SK-N-SH (cell line): ENCODE data around the gene KIF9.

Source experiments
- CHD2 ChIP-seq: fragments of 150-350 bp; IDR thresholded peaks from 2 replicates; pipeline ENCODE4 v1.6.1; 2018; ENCODE audit warnings: low read length; ENCODE audit not compliant: partially characterized antibody
- EZH2phosphoT487 ChIP-seq: fragments of 200-600 bp; sonication (generic); IDR thresholded peaks from 2 replicates; pipeline ENCODE4 v1.6.1; 2017; ENCODE audit warnings: low read depth, mixed run types, mild to moderate bottlenecking, antibody characterized with exemption, moderate library complexity, borderline replicate concordance
- TEAD4 ChIP-seq: IDR thresholded peaks from 2 replicates; pipeline ENCODE4 v1.4.0; 2012; ENCODE audit warnings: mild to moderate bottlenecking, borderline replicate concordance; ENCODE audit not compliant: insufficient read depth
- TF ChIP-seq, protein P1 (sequence below): IDR thresholded peaks from 2 replicates; pipeline ENCODE4 v1.4.0; 2012; ENCODE audit warnings: low read depth, borderline replicate concordance
- TF ChIP-seq, protein P2 (sequence below): IDR thresholded peaks from 2 replicates; pipeline ENCODE4 v1.4.0; 2012; ENCODE audit warnings: low read depth, borderline replicate concordance
- TF ChIP-seq, protein P3 (sequence below): fragments of 200-600 bp; sonication (generic); IDR thresholded peaks from 2 replicates; pipeline ENCODE4 v1.6.1; 2017; ENCODE audit warnings: antibody characterized with exemption, mild to moderate bottlenecking, moderate library complexity
- TF ChIP-seq, protein P4 (sequence below): IDR thresholded peaks from 2 replicates; pipeline ENCODE4 v1.6.1; 2012; ENCODE audit warnings: mild to moderate bottlenecking, low read depth, low read length, moderate library complexity

DNA sequence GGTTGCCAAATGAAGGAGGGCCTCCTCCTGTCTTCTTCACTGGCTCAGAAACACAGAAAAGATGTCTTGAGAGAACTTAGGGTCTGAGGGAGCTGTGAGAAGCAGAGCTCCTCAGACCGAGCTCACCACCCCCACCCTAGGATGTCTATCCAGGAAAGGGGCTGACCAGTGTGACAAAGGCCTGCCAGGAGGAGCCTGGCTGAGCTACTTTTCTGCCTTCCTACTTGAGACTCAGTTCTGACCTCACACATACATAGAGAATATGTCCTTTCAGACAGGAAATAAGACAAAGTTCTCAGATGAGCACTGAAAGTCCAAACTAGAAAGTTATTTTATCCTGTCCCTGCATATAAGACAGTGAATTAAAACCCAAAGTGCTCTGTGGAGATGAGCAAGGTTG is 54.5 kb downstream of the KIF9 start:
- TF ChIP-seq, protein P1, sequence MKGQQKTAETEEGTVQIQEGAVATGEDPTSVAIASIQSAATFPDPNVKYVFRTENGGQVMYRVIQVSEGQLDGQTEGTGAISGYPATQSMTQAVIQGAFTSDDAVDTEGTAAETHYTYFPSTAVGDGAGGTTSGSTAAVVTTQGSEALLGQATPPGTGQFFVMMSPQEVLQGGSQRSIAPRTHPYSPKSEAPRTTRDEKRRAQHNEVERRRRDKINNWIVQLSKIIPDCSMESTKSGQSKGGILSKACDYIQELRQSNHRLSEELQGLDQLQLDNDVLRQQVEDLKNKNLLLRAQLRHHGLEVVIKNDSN, result no peak
- TF ChIP-seq, protein P2, sequence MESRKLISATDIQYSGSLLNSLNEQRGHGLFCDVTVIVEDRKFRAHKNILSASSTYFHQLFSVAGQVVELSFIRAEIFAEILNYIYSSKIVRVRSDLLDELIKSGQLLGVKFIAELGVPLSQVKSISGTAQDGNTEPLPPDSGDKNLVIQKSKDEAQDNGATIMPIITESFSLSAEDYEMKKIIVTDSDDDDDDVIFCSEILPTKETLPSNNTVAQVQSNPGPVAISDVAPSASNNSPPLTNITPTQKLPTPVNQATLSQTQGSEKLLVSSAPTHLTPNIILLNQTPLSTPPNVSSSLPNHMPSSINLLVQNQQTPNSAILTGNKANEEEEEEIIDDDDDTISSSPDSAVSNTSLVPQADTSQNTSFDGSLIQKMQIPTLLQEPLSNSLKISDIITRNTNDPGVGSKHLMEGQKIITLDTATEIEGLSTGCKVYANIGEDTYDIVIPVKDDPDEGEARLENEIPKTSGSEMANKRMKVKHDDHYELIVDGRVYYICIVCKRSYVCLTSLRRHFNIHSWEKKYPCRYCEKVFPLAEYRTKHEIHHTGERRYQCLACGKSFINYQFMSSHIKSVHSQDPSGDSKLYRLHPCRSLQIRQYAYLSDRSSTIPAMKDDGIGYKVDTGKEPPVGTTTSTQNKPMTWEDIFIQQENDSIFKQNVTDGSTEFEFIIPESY, result no peak
- TF ChIP-seq, protein P3, sequence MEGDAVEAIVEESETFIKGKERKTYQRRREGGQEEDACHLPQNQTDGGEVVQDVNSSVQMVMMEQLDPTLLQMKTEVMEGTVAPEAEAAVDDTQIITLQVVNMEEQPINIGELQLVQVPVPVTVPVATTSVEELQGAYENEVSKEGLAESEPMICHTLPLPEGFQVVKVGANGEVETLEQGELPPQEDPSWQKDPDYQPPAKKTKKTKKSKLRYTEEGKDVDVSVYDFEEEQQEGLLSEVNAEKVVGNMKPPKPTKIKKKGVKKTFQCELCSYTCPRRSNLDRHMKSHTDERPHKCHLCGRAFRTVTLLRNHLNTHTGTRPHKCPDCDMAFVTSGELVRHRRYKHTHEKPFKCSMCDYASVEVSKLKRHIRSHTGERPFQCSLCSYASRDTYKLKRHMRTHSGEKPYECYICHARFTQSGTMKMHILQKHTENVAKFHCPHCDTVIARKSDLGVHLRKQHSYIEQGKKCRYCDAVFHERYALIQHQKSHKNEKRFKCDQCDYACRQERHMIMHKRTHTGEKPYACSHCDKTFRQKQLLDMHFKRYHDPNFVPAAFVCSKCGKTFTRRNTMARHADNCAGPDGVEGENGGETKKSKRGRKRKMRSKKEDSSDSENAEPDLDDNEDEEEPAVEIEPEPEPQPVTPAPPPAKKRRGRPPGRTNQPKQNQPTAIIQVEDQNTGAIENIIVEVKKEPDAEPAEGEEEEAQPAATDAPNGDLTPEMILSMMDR, result no peak
- no peak for TF ChIP-seq EZH2phosphoT487
- no peak for TF ChIP-seq CHD2
- no peak for TF ChIP-seq TEAD4
- TF ChIP-seq, protein P4, sequence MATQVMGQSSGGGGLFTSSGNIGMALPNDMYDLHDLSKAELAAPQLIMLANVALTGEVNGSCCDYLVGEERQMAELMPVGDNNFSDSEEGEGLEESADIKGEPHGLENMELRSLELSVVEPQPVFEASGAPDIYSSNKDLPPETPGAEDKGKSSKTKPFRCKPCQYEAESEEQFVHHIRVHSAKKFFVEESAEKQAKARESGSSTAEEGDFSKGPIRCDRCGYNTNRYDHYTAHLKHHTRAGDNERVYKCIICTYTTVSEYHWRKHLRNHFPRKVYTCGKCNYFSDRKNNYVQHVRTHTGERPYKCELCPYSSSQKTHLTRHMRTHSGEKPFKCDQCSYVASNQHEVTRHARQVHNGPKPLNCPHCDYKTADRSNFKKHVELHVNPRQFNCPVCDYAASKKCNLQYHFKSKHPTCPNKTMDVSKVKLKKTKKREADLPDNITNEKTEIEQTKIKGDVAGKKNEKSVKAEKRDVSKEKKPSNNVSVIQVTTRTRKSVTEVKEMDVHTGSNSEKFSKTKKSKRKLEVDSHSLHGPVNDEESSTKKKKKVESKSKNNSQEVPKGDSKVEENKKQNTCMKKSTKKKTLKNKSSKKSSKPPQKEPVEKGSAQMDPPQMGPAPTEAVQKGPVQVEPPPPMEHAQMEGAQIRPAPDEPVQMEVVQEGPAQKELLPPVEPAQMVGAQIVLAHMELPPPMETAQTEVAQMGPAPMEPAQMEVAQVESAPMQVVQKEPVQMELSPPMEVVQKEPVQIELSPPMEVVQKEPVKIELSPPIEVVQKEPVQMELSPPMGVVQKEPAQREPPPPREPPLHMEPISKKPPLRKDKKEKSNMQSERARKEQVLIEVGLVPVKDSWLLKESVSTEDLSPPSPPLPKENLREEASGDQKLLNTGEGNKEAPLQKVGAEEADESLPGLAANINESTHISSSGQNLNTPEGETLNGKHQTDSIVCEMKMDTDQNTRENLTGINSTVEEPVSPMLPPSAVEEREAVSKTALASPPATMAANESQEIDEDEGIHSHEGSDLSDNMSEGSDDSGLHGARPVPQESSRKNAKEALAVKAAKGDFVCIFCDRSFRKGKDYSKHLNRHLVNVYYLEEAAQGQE, result no peak
